GM18861 (cell line): ENCODE data around the gene BSN.

Experiments
- ATAC-seq: cut with Tn5 transposase; IDR thresholded peaks from one replicate; pipeline ENCODE4 v1.9.1; 2021; ENCODE audit not compliant: unreplicated experiment

The BSN gene

GRCh38 chr3:49711489-49711888 is 157.2 kb downstream of the BSN start:
- ATAC-seq, result no peak

- no peak for ATAC-seq
These were observed 157.9 kb downstream of the BSN start for GRCh38 chr3:49712166-49712565.

- ATAC-seq, result no peak
These were observed 158.5 kb downstream of the BSN start for GRCh38 chr3:49712631-49713317.

GRCh38 chr3:49713336-49714105 is 159.2 kb downstream of the BSN start:
- ATAC-seq, result no peak

- no peak for ATAC-seq
These were observed 160.7 kb downstream of the BSN start for GRCh38 chr3:49714728-49715550.

- no peak for ATAC-seq
These were observed 161.4 kb downstream of the BSN start for GRCh38 chr3:49715611-49716121.

- ATAC-seq, result no peak
These were observed 161.9 kb downstream of the BSN start for GRCh38 chr3:49716169-49716568.

- no peak for ATAC-seq
These were observed 162.5 kb downstream of the BSN start for GRCh38 chr3:49716691-49717210.

GRCh38 chr3:49717211-49717958 is 163.1 kb downstream of the BSN start:
- no peak for ATAC-seq

GRCh38 chr3:49717959-49718857 is 163.9 kb downstream of the BSN start:
- ATAC-seq, result no peak

- ATAC-seq, result no peak
These were observed 164.6 kb downstream of the BSN start for GRCh38 chr3:49718858-49719213.

GRCh38 chr3:49719214-49719884 is 165.1 kb downstream of the BSN start, which contains the start of gene AMIGO3:
Gene AMIGO3 (minus strand): TSS chr3:49719684. CDS start chr3:49719465, 219 bp downstream.
- peak; percentile 37 for ATAC-seq
